ENCODE measurements around the gene LSM14B.
"Not testable (repeated sequence)": the region's sequence is repeated elsewhere in the genome, so short reads cannot be mapped to it uniquely, and the experiment has no call there.

LSM14B gene

DNA sequence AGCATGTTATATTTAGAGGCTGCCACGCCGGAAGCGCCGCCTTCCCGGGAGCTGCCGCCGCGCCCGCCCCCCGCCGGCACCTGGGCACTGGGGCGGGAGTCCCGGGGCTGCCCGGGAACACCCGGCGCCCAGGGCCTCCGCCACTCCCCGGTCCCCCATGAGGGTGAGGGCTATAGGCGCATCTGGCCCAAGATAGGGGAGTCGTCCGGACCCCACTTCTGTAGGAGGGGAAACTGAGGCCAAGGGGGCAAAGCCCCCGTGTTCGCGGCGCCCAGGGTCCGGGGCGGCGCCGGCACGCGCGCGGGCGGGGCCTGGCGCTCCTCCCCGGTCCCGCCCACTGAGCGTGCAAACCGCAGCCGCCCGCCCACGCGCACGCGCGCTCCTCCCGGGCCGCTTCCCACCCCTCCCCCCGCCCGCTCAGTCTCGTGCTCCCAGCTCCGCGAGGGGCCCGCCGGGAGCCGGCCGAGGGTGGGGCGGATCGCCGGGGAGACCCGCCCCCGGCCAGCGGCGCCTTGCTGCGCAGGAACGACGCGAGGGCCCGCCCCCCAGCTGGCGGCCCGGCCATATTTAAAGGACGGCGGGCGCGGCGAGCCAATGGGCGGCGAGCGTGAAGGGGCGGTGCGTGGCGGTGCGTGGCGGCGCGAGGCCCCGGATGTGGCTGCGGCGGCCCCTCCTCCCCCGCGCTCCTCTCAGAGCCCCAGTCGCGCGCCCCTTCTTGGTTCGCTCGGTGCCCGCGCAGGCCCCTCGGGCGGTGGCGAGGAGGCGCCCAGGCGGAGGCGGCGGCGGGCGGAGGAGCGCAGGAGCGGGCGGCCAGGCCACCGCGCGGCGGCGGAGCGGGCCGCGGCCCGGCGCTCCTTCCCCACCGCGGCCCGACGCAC lies at the start of gene LSM14B:
Gene LSM14B, plus strand, starts transcription at position 700 of the 878 bp plus-strand sequence. CDS start 192 bp downstream, outside the sequence.
- peak; percentile 98 for DNase-seq

DNA sequence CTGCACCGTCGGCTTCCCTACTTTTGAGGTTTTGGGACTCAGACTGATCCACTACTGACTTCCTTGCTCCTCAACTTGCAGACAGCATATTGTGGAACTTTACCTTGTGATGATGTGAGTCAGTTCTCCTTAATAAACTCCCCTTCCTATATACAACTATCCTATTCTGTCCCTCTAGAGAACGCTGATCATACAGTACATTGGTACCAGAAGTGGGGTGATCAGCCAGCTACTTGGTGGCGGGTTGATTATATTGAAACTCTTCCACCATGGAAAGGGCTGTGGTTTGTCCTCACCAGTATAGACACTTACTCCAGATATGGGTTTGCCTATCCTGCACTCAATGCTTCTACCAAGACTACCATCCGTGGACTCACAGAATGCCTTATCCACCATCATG lies 49.0 kb upstream of the LSM14B start:
- DNase-seq, result no peak

DNA sequence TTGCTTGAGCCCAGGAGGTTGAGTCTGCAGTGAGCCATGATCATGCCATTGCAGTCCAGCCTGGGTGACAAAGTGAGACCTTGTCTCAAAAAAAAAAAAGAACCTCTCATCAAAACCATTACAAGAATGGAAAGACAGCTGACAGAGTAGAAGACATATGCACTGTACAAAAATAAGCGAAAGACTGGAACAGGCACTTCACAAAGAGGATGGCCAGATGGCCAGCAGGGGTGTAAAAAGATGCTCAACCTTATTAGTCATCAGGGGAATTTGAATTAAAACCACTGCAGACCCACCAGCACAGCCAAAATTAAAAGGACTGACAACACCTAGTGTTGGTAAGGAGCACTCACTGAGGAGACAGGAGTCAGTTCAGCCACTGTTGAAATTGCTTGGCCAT lies 43.1 kb upstream of the LSM14B start:
- no peak for DNase-seq

DNA sequence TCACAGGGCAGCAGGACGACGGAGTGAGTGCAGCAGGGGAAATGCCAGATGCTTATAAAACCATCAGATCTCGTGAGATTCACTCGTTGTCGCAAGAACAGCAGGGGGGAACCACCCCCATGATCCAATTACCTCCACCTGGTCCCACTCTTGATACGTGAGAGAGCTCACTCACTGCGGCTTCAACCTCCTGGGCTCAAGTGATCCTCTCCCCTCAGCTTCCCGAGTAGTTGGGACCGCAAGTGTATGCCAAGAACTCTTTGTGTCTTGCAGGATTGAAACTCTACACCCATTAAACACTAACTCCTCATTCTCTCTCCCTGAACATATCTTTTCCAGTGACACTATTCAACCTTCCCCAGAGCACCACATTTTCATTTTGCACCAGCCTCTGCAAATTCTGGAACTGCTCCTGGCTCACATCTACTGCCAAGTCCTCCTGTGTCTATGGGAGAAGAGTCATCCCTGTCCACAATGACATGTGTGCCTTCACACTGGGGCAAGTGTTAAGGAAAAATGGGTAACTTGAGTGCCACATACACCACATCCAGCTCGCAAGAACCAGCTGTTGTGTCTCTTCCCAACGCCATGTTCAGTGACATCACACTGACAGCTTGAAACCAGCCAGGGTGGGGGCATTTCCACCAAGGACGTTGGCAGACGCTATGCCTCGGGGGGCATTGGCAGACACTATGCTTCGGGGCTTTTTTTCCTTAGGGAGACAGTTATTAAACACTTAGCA lies 41.9 kb upstream of the LSM14B start:
- no peak for DNase-seq

DNA sequence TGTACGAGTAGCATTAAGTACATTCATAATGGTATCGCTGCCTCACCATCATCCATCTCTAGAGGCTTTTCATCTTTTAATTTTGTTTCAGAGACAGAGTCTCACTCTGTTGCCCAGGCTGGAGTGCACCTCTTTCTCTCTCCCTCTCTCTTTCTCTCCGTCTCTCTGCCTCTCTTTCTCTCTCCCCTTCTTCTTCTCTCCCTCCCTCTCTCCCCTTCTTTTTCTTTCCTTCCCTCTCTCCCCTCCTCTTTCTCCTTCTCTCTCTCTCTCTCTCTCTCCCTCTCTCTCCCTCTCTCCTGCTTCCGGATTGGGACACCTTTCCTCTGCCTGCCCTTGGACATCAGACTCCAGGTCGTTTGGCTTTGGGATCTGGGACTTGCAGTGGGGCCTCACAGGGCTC lies 39.0 kb upstream of the LSM14B start:
- DNase-seq, result no peak

DNA sequence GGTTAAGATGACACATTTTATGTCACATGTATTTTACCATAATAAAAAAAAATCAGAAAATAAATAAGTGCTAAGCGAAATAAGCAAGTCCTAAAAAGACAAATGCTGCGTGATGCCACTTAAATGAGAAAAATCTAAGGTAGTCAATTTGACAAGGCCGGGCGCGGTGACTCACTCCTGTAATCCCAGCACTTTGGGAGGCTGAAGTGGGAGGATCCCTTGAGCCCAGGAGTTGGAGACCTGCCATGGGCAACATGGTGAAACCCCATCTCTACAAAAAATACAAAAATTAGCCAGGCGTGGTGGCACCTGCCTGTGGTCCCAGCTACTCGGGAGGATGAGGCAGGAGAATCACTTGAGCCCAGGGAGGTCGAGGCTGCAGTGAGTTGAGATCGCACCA lies 38.1 kb upstream of the LSM14B start:
- not testable (repeated sequence) for DNase-seq

DNA sequence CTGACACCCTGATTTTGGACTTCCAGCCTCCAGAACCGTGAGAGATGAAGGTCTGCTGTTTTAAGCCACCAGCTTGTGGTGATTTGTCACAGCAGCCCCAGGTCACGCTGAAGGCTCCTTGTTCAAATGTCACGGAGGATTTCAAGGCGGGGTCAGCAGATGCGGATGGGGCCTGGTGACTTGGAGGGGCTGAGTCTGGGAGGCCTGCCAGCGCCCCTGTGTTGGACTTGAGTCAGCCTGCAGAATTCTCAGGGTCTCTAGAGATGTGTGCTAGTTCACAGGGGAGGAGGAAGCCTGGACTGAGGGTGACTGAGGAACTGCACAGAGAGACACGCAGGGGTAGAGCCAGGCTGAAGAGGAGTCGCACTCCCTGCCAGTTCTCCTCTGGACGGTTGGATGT lies 37.1 kb upstream of the LSM14B start:
- no peak for DNase-seq

DNA sequence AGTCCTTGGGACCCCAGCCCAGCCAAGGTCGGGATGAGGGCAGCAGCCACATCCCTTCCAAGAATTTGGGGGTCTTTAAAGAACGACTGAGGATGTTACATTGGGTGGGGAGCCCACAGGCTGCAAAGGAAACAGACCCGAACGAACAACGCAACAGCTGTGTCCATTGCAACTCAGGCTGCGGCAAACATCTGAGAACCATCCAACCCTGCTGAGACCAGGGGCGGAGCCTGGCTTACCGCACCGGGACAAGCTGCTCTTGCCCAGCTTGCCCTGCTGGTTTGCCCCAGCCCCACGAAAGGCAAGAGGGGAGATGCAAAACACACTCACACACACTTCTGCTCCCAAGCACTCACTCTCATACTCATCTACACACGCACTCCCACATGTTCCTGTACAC lies 35.0 kb upstream of the LSM14B start:
- no peak for DNase-seq

DNA sequence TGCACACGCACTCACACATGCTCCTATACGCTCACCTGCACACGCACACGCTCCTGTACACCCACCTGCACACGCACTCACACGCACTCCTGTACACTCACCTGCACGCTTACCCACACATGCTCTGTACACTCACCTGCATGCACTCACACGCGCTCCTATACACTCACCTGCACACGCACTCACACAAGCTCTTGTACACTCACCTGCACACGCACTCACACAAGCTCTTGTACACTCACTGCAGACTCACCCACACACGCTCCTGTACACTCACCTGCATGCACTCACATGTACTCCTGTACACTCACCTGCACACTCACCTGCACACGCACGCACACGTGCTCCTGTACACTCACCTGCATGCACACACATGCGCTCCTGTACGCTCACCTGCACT lies 34.6 kb upstream of the LSM14B start:
- no peak for DNase-seq

DNA sequence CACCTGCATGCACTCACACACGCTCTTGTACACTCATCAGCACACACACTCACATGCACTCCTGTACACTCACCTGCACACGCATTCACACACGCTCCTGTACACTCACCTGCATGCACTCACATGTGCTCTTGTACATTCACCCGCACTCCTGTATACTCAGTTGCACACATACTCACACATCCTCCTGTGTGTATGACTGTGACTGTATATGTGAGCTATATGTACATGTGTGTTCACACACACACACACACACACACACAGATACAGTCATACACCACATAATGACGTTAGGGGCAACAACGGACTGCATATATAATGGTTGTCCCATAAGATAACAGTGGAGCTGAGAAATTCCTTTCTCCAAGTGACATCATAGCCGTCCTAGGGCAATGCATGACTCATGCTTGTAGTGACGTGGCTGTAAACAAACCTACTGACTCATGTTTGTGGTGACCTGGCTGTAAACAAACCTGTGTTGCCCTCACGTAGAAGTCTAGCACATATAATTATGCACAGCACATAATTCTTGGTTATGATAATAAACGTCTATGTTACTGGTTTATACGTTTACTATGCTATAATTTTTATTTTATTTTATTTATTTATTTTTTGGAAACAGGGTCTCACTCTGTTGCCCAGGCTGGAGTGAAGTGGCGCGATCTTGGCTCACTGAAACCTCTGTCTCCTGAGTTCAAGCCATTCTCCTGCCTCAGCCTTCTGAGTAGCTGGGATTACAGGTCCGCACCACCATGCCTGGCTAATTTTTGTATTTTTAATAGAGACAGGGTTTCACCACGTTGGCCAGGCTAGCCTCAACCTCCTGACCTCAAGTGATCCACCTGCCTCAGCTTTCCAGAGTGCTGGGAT lies 33.8 kb upstream of the LSM14B start:
- DNase-seq, result no peak

DNA sequence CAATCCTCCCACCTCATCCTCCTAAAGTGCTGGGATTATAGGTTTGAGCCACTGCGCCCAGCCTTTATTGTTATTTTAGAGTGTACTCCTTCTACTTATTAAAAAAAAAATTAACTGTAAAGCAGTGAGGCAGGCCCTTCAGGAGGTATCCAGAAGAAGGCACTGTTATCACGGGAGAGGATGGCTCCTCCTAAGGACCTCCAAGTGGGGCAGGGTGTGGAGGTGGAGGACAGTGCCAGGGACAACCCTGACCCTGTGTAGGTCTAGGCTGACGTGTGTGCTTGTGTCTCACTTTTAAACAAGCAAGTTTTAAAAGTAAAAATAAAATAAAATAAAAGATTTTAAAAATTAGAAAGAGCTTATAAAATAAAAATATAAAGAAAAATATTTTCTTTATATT lies 32.9 kb upstream of the LSM14B start:
- no peak for DNase-seq

DNA sequence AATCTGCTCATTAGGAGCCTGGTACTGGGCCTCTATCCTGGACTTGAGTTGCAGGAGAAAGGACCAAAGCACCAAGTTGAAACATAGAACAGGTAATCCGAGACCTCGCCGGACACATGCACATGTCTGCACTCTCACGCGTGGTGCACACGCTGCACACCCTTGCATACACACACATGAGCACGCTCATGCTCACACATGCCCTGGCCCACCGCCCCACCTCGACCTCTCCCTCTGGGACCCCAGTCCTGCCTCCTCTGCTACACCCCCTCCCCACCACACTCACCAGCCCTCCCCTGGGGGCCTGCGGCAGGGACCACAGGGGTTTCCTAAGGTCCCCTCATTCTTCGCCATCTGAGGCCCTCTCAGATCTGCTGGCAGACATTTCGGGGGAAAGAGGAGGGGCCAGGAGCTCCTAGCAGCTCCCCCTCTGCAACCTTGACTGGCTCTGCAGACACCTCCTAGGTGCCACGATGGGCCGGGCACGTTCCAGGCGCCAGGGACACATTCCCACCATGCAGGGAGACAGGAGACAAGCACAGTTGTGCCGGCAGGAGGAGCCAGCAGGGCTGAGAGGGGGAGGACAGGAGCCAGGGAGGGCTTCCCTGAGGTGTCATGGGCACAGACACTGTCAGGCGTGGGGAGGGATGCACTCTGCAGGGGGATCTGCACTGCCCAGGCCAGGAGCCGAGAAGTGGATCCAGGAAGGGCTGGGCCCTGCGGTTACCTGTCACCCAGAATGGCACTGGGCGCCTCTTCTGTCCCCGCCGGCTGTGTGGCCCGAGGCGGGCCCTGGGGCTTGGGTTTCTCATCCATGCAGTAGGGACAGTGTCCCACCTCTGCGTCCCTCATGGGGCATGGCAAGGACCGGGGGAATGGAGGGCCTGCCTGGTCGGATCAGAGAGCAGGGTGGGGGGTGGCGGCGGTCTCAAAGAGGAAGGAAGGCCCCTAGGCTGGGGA lies 25.6 kb upstream of the LSM14B start:
- DNase-seq, result no peak

DNA sequence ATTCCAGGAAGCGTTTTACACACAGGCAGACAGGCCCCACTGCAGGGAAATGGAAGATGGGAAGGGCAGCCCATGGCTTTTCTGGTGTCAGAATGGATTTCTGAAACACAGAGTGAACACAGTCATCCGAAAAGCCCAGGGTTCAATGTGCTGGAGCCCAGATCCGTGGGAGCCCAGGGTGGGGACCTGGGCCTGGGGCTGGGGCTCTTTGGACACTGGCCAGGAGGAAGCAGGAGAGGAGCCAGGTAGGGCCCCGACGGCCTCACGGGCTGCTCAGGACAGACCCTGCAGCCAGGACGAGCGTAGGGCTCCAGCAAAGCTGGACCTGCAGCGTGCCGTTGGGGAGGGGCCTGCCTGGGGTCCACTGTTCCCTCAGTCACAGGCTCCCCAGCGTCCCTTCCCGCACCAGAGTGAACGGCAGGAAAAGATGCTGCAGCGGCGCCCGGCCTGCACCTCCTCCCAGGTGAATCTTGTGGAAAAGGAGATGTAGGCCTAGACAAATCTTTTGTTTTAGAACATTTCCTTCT lies 24.3 kb upstream of the LSM14B start:
- no peak for DNase-seq

DNA sequence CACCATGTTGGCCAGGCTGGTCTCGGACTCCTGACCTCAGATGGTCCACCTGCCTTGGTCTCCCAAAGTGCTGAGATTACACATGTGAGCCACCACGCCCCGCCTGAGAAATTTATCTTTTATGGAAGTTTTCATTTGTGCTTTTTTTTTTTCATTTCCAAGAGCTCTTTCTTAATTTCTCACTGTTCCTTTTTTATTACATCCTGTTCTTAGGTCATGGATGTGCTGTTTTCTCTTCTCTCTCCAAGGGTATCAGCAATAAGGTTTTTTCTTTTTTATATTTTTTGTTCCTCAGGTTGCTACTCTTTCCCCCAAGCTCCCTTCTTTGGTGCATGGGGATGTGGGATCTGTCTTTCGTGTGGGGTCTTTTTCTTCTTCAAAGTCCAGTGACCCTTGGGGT lies 21.2 kb upstream of the LSM14B start:
- no peak for DNase-seq

DNA sequence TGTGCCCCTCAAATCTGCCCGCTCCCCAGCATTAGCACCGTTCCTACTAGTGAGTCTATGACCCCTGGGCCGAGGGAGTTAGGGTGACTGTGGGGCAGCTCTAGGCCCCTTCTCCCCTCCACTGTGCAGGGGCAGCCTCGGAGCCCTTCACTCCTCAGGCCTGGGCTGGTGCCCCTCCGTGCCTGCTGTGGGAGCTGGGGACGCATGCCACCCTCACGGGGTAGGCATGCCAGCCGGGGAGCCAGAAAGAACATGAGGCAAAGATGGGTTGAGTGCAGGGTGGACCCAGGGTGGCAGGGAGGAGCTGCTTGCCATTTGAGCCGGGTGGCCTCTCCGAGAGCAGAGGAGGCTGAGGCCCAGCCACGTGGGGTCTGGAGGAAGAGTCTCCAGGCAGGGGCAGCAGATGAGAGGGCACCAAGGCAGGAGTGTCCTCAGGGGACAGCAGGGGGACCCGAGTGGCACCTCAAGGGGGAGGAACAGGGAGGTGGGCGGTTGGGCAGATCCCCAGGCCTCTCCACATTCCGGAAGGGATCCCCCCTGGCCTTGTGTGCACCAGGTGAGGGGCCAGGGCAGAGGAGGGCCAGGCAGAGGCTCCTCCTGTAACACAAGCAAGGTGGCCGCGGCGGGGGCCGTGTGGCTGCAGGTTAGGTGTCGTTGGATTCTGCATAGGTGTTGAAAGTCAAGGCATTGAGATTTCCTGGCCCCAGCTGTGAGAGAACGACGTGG lies 18.6 kb upstream of the LSM14B start:
- DNase-seq, result no peak

DNA sequence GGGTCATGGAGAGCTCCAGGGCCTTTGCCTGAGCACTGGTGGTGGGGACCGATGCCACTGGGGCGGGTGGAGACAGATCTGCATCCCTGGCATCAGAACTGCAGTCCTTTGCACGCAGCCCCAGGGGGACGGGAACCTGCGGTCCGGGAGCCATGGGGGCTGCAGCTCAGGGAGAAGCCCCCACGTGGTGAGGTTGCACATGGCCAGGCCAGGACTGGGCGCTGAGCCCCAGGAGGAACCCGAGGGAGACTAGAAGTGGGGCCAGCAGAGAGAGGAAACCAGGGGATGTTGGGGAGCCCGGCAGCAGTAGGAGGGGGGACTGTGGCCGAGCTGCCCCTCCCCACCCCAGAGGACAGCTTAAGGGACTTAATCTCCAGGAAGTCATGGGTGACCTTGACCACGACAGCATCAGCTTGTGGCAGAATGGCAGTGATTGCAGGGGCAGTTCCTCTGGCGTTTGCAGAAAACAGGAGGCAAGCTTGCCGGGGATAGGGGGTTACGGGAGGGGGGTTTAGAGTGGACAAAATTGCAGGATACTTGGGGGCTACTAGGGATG lies 18.0 kb upstream of the LSM14B start:
- DNase-seq, result no peak

DNA sequence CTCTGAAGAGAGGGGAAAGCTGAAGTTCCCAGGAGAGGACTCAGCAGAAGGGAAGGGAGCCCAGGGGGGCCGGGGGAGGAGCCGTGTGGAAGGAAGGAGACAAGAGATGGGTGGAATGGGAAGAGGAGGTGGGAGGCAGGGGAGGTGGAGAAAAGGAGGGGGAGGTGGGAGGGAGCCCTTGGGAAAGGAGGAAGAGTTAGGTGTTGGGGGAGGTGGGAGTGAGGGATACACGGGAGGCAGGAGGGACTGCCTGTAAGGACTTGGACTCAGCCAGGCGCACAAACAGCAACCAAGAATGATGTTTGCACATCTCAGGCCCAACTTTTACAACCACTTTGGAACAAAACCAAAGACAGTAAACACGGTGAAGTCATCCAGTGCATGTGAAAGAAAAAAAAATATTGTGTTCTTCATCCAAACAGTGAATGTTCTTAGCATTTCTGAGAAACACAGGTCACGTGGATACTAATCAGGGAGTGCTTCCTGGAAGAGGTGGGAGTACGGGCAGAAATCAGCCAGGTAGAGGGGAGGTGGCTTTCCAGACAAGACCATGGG lies 17.4 kb upstream of the LSM14B start:
- no peak for DNase-seq

DNA sequence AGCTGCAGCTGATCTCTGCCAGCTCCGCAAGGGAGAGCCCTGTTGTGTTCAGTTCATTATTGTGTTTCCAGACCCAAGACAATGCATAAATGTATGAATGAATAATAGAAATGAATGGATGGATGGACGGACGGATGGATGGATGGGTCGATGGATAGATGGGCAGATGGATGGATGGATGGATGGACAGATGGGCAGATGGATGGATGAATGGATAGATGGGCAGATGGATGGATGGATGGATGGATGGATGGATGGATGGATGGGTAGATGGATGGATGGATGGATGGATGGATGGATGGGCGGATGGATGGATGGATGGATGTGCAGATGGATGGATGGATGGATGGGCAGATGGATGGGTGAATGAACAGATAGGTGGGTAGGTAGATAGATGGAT lies 16.7 kb upstream of the LSM14B start:
- no peak for DNase-seq

DNA sequence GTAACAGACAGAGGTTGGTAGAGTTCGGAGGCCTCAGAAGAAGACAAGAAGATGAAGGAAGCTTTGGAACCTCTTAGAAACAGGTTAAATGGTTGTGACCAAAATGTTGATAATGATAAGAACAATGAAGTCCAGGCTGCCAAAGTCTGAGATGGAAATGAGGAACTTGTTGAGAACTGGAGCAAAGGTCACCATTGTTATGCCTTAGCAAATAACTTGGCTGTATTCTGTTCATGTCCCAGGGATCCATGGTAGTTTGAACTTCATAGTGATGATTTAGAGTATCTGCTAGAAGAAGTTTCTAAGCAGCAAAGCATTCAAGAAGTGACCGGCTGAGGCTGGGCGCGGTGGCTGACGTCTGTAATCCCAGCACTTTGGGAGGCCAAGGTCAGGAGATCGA lies 11.1 kb upstream of the LSM14B start:
- peak; percentile 20 for DNase-seq

DNA sequence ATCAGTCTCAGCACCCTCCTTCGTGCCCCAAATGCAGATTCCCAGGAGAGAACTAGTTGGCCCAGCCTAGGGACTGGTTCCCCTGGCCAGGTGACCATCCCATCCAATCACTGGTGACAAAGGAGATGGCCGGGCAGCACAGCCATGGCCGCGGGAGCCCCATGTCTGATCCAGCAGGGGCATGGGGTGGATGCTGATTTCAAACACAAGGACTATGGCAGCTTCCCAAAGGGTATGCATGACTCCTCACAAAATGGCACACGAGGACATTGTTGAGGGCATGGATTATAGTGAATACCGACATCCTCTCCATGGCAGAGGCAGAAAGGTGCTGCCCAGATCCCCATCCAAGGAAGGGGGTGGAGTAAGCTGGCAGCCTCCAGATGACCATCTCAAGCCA lies 9.9 kb upstream of the LSM14B start:
- no peak for DNase-seq

All from RPMI8226 (cell line).